GM13976 (cell line): Measurements from ENCODE around the gene DCUN1D2.

ENCODE experiments used
- DNase-seq: peaks from one replicate; pipeline ENCODE4 v3.0.0; 2012; ENCODE audit warnings: low spot score
- in situ Hi-C: fragments of 300-500 bp; cut with MboI; formaldehyde crosslinking; loops from one replicate; pipeline ENCODE4 v1.12.0; 2022; ENCODE audit warnings: low sequenced_read_pairs, mixed read lengths, inconsistent platforms; ENCODE audit not compliant: unreplicated experiment
- TF ChIP-seq, protein P1 (sequence below): IDR thresholded peaks from 2 replicates; pipeline ENCODE4 v1.5.1; 2012; ENCODE audit warnings: borderline replicate concordance, mild to moderate bottlenecking; ENCODE audit not compliant: insufficient read depth; ENCODE audit errors: extremely low read depth, missing control alignments, control extremely low read depth

The DCUN1D2 gene

GRCh38 chr13:113411216-113412023 is 79.1 kb downstream of the DCUN1D2 start:
- TF ChIP-seq, protein P1, sequence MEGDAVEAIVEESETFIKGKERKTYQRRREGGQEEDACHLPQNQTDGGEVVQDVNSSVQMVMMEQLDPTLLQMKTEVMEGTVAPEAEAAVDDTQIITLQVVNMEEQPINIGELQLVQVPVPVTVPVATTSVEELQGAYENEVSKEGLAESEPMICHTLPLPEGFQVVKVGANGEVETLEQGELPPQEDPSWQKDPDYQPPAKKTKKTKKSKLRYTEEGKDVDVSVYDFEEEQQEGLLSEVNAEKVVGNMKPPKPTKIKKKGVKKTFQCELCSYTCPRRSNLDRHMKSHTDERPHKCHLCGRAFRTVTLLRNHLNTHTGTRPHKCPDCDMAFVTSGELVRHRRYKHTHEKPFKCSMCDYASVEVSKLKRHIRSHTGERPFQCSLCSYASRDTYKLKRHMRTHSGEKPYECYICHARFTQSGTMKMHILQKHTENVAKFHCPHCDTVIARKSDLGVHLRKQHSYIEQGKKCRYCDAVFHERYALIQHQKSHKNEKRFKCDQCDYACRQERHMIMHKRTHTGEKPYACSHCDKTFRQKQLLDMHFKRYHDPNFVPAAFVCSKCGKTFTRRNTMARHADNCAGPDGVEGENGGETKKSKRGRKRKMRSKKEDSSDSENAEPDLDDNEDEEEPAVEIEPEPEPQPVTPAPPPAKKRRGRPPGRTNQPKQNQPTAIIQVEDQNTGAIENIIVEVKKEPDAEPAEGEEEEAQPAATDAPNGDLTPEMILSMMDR: no peak
- no peak for DNase-seq
- in situ Hi-C loops: no loop called here

DNA sequence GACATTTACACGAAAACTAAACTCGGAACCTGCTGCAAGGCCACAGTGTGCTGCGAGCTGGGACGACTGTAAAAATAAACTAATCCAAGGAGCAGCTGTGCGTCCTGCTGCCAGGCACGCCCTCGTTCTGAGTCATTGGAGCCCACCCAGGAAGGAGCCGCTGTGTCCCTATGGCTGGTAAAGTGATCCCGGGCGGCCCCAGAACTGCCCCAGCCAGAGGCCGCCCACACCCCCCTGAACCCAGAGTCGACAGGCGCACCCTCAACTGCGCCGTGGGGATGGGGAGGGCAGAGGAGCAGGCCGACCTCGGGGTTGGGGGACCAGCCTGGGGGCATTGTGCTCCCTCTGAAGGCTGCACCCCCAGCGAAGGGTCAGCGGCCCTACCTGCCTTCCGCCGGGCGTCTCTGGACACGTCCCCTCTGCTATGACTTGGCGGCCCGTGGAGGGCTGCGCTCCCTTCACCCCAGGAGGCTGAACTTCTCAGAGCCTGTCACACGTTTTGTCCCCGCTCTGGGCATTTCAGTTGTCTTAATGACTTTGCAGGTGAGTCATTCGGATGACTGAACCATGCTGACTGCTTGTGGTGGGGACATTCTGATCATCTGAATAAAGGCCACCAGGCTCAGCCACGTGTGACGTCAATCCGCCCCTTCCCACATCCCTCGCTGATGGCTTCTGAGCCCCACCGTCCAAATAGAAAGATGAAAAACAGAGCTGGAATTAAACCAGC is 79.9 kb downstream of the DCUN1D2 start:
- TF ChIP-seq, protein P1: no peak
- in situ Hi-C loops: no loop called here

GRCh38 chr13:113408562-113408961 is 81.9 kb downstream of the DCUN1D2 start:
- TF ChIP-seq, protein P1: no peak
- DNase-seq: no peak
- in situ Hi-C loops: no loop called here

More for the DNA sequence above, 79.9 kb downstream of the DCUN1D2 start:
- DNase-seq: no peak

- in situ Hi-C loops: no loop called here
- TF ChIP-seq, protein P1: no peak
Measured at GRCh38 chr13:113407531-113408393, 82.7 kb downstream of the DCUN1D2 start.

DNA sequence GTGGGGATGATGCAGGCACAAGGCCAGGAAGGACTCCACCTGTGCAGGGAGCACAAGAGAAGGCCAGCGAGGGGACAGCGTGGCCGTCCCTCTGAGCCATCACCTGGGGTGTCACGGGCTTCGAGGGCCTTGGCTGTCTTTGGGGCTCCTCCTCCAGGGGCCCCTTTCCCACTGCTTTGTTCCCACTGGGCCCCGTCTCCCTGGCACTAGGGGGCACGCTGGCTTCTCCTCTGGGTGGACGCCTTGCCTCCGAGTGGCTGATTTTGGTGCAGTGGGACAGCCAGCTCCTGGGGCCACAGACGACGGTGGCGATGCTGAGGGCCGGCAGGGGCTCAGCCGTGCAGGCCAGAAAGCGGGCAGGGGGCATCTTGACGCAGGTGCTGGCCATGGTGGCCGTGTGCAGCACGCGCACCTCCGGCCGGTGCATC is 83.4 kb downstream of the DCUN1D2 start:
- in situ Hi-C loops: no loop called here
- TF ChIP-seq, protein P1: no peak

More at GRCh38 chr13:113407531-113408393, 82.7 kb downstream of the DCUN1D2 start:
- no peak for DNase-seq

GRCh38 chr13:113406321-113407102 is 84.0 kb downstream of the DCUN1D2 start:
- TF ChIP-seq, protein P1: no peak
- in situ Hi-C loops: no loop called here
- no peak for DNase-seq

More for the DNA sequence above, 83.4 kb downstream of the DCUN1D2 start:
- DNase-seq: no peak
